ENCODE results near the gene DMBT1. TPM values are rescaled to one million over a fixed set of nuclear protein-coding genes. Genes with fewer than 3 reads are reported as not detected.
"Not testable (repeated sequence)": the region's sequence is repeated elsewhere in the genome, so short reads cannot be mapped to it uniquely, and the experiment has no call there.

Gene DMBT1
- total RNA-seq, 2 experiments from 2014 or later, result not detected

- Mint-ChIP-seq H3K27me3 (peaks cover 9% of the 10 kb centered on the region), H3K4me1 (peaks cover 26% of the 10 kb centered on the region), H3K4me3 (no peak overlapping the region), H3K27ac (no peak overlapping the region), H3K9me3 (no peaks in the 10 kb centered on the region), H3K36me3 (no peaks in the 10 kb centered on the region)
- DNase-seq, result no peak
Observed at GRCh38 chr10:122558452-122558851, 2.1 kb upstream of the DMBT1 start.

GRCh38 chr10:122559228-122559627 lies 1.3 kb upstream of the DMBT1 start:
- Mint-ChIP-seq H3K27ac (no peak overlapping the region), H3K9me3 (no peaks in the 10 kb centered on the region), H3K36me3 (no peaks in the 10 kb centered on the region), H3K27me3 (peaks cover 15% of the 10 kb centered on the region), H3K4me1 (peaks cover 26% of the 10 kb centered on the region), H3K4me3 (no peak overlapping the region)
- DNase-seq, result no peak

GRCh38 chr10:122561212-122561611 lies 658 bp downstream of the DMBT1 start:
- H3K36me3 Mint-ChIP-seq, result no peaks in the 10 kb centered on the region
- no peaks in the 10 kb centered on the region for H3K9me3 Mint-ChIP-seq
- no peak for DNase-seq
- H3K4me1 Mint-ChIP-seq, result peaks cover 26% of the 10 kb centered on the region
- no peak overlapping the region for H3K27ac Mint-ChIP-seq
- H3K4me3 Mint-ChIP-seq, result no peak overlapping the region
- H3K27me3 Mint-ChIP-seq, result peaks cover 19% of the 10 kb centered on the region

DNA sequence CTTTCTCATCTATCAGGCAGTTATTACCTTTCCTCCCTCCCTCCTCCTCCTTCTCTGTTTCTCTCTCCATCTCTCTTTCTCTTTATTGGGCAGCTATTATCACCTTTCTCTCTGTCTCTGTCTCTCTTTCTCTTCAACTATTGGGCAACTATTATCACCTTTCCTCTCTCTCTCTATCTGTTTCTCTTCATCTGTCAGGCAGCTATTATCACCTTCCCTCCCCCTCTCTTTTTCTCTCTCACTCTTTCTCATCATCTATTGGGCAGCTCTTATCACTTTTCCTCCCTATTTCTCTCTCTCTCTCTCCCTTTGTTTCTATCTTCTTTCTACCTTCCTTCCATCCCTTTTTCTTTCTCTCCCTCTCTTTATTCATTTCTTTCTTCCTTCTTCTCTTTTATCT lies 1.2 kb downstream of the DMBT1 start:
- no peak overlapping the region for H3K27ac Mint-ChIP-seq

GRCh38 chr10:122564980-122565379 lies 4.4 kb downstream of the DMBT1 start:
- H3K4me1 Mint-ChIP-seq, result peaks cover 11% of the 10 kb centered on the region
- no peak overlapping the region for H3K27ac Mint-ChIP-seq
- no peak overlapping the region for H3K4me3 Mint-ChIP-seq
- no peaks in the 10 kb centered on the region for H3K36me3 Mint-ChIP-seq
- DNase-seq, result no peak
- no peaks in the 10 kb centered on the region for H3K9me3 Mint-ChIP-seq
- peaks cover 29% of the 10 kb centered on the region for H3K27me3 Mint-ChIP-seq

More for the DNA sequence above, 1.2 kb downstream of the DMBT1 start:
- DNase-seq, result no peak
- H3K4me1 Mint-ChIP-seq, result peaks cover 26% of the 10 kb centered on the region
- no peak overlapping the region for H3K4me3 Mint-ChIP-seq
- H3K9me3 Mint-ChIP-seq, result no peaks in the 10 kb centered on the region
- peaks cover 19% of the 10 kb centered on the region for H3K27me3 Mint-ChIP-seq
- no peaks in the 10 kb centered on the region for H3K36me3 Mint-ChIP-seq

DNA sequence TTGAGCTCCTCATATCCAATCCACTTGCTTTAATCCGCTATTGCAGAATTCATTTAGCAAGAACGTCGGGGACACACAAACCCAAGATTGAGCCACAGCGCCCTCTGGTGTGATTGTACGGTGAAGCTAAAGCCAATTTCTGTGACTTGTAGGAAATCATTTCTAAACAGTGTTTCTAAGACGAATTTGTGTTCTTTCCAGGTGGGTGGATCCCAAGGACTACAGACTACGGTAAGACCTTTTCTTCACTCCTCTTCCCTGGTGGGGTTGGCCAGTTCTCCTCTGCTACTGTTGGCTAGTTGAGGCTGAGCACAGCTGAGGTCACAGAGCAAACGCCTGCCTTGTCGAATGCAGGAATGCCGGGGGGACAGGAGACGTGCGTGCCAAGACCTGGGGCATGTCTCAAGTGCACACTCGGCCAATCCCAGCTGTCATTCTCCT lies 5.2 kb downstream of the DMBT1 start:
- no peaks in the 10 kb centered on the region for H3K9me3 Mint-ChIP-seq
- peaks cover 9% of the 10 kb centered on the region for H3K4me1 Mint-ChIP-seq
- H3K4me3 Mint-ChIP-seq, result no peak overlapping the region
- H3K27me3 Mint-ChIP-seq, result peaks cover 29% of the 10 kb centered on the region
- no peaks in the 10 kb centered on the region for H3K36me3 Mint-ChIP-seq
- peak; percentile 64 for DNase-seq
- H3K27ac Mint-ChIP-seq, result no peak overlapping the region

DNA sequence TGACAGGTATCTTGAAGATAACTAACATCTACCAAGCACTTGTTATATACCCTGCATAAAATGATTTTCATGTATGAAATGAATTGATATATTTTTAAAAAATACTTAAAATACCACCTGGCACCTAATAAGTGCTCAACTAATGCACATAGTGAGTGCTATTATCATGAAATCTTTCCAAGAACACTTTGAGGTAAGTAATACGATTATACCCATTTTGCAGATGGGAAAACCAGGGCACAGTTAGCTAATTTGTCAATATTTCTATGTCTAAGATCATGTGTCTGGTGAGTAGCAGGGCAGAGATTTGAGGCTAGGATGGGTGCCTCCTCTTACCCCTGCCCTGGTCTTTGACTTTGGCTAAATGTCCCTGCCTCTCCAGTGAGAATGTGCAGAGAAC lies 6.1 kb downstream of the DMBT1 start:
- H3K4me3 Mint-ChIP-seq, result no peak overlapping the region
- no peaks in the 10 kb centered on the region for H3K9me3 Mint-ChIP-seq
- peaks cover 5% of the 10 kb centered on the region for H3K4me1 Mint-ChIP-seq
- H3K27ac Mint-ChIP-seq, result no peak overlapping the region
- peaks cover 23% of the 10 kb centered on the region for H3K27me3 Mint-ChIP-seq
- H3K36me3 Mint-ChIP-seq, result no peaks in the 10 kb centered on the region
- DNase-seq, result no peak

GRCh38 chr10:122567056-122567660 lies 6.6 kb downstream of the DMBT1 start:
- Mint-ChIP-seq H3K4me1 (no peaks in the 10 kb centered on the region), H3K36me3 (no peaks in the 10 kb centered on the region), H3K27ac (no peak overlapping the region), H3K4me3 (no peak overlapping the region), H3K27me3 (peaks cover 20% of the 10 kb centered on the region), H3K9me3 (no peaks in the 10 kb centered on the region)
- DNase-seq, result peak; percentile 27

DNA sequence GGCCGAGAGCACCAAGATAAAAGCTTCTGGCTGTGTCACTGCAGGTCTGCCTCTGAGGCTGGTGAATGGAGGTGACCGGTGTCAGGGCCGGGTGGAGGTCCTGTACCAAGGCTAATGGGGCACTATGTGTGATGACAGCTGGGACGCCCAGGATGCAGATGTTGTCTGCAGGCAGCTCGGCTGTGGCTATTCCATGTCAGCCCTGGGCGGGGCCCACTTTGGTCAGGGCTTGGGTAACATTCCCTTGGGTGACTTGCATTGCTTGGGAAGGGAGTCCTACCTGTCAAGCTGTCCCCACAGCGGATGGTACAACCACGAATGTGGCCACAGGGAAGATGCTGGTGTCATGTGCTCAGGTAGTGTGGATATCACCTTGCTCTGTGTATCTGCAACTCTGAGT lies 8.0 kb downstream of the DMBT1 start:
- Mint-ChIP-seq H3K4me1 (no peaks in the 10 kb centered on the region), H3K36me3 (no peaks in the 10 kb centered on the region), H3K9me3 (no peaks in the 10 kb centered on the region), H3K27ac (no peak overlapping the region), H3K27me3 (peaks cover 20% of the 10 kb centered on the region), H3K4me3 (no peak overlapping the region)
- DNase-seq, result no peak

DNA sequence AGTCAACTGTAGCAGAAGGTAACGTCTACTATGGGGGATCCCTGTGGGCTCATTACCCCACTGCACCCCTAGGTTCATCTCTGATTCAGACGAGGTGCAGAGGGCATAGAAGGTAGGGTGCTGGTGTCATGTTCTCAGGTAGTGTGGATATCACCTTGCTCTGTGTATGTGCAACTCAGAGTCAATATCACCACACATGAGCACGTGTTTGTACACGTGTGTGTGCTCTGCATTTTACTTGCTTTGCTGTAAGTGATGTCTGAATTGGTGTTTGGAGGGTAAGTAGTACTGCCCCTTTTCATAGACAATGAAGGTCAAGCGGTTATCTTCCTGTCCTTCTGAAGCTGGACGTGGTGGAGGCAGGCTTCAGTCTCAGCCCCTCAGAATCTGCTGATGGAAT lies 10.4 kb downstream of the DMBT1 start:
- Mint-ChIP-seq H3K36me3 (no peaks in the 10 kb centered on the region), H3K4me3 (no peak overlapping the region), H3K9me3 (peaks cover 7% of the 10 kb centered on the region), H3K27me3 (peaks cover 10% of the 10 kb centered on the region), H3K4me1 (no peaks in the 10 kb centered on the region), H3K27ac (no peak overlapping the region)
- no peak for DNase-seq

- no peak for DNase-seq
Observed at GRCh38 chr10:122571892-122572291, 11.3 kb downstream of the DMBT1 start.

DNA sequence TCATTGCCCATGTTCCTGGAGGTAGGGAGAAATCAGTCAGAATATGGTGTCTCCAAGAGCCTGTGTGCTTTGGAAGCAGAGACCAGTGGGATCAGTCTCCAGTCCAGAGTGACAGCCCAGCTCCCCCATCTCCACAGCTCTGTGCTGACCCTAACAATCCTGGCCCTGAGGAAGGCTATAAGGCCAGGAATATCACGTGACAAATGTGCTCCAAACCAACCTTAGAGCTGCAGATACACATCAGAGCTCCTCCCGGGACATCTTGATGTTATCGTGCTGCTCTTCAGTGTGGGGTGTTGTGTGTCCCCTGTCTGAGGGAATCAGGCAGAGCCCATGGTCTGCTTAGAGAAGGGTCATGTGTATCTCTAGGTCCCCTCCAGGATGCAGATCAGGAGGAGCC lies 15.2 kb downstream of the DMBT1 start:
- H3K9me3 Mint-ChIP-seq, result peaks cover 7% of the 10 kb centered on the region

More at GRCh38 chr10:122571892-122572291, 11.3 kb downstream of the DMBT1 start:
- Mint-ChIP-seq H3K9me3 (peaks cover 7% of the 10 kb centered on the region), H3K36me3 (no peaks in the 10 kb centered on the region), H3K4me1 (no peaks in the 10 kb centered on the region), H3K4me3 (no peak overlapping the region), H3K27ac (no peak overlapping the region), H3K27me3 (peaks cover 10% of the 10 kb centered on the region)

GRCh38 chr10:122576291-122576690 lies 15.7 kb downstream of the DMBT1 start:
- no peak for DNase-seq
- no peak overlapping the region for H3K27ac Mint-ChIP-seq
- no peaks in the 10 kb centered on the region for H3K36me3 Mint-ChIP-seq
- no peak overlapping the region for H3K4me3 Mint-ChIP-seq
- peaks cover 7% of the 10 kb centered on the region for H3K9me3 Mint-ChIP-seq
- no peaks in the 10 kb centered on the region for H3K27me3 Mint-ChIP-seq
- no peaks in the 10 kb centered on the region for H3K4me1 Mint-ChIP-seq

More for the DNA sequence above, 15.2 kb downstream of the DMBT1 start:
- no peak overlapping the region for H3K27ac Mint-ChIP-seq
- no peak overlapping the region for H3K4me3 Mint-ChIP-seq
- DNase-seq, result no peak
- no peaks in the 10 kb centered on the region for H3K36me3 Mint-ChIP-seq
- no peaks in the 10 kb centered on the region for H3K4me1 Mint-ChIP-seq
- no peaks in the 10 kb centered on the region for H3K27me3 Mint-ChIP-seq

- no peaks in the 10 kb centered on the region for H3K4me1 Mint-ChIP-seq
- no peak overlapping the region for H3K4me3 Mint-ChIP-seq
- no peak for DNase-seq
- no peaks in the 10 kb centered on the region for H3K36me3 Mint-ChIP-seq
- no peak overlapping the region for H3K27ac Mint-ChIP-seq
- H3K9me3 Mint-ChIP-seq, result peaks cover 7% of the 10 kb centered on the region
- no peaks in the 10 kb centered on the region for H3K27me3 Mint-ChIP-seq
Observed at GRCh38 chr10:122577311-122577885, 16.8 kb downstream of the DMBT1 start.

GRCh38 chr10:122586070-122586469 lies 25.5 kb downstream of the DMBT1 start:
- H3K36me3 Mint-ChIP-seq, H3K27me3 Mint-ChIP-seq, H3K4me3 Mint-ChIP-seq, DNase-seq, H3K4me1 Mint-ChIP-seq, H3K9me3 Mint-ChIP-seq, H3K27ac Mint-ChIP-seq: not testable (repeated sequence)

DNA sequence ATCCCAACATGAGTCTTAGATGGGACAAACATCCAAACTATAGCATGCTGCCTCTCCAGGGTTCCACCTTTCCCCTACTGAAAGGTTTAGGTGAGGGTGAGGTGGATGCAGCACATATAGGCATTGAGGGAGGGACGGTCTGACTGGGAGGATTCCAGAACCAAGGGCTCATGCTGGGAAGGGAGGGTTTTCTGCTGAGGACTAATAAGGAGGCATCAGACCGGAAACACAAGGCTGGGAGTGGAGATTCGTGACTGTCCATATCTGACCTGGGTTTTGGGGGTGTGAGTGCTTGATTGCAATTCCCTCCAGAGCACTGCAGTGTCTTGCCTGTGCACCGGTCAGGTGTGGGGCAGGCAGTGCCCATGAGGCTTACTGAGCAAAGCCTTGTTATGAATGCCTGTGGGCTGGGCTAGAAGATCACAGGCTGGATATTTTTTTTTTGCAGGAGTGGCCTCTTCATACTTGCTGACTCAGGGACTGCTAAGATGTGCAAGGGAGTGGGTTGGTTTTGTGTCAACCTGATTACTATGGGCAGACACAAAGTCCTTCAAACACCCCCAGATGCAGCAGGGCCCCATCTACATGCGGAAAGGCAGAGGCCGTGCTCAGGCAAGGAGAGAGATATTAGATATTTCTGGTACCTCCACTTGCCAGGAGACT lies 26.7 kb downstream of the DMBT1 start:
- Mint-ChIP-seq H3K36me3 (no peaks in the 10 kb centered on the region), H3K4me1 (no peaks in the 10 kb centered on the region), H3K4me3 (no peak overlapping the region), H3K9me3 (no peaks in the 10 kb centered on the region), H3K27me3 (no peaks in the 10 kb centered on the region), H3K27ac (no peak overlapping the region)
- no peak for DNase-seq
